PFSK-1 (cell line): ENCODE data around the gene C1QTNF9.

Source experiments
- POLR2AphosphoS5 ChIP-seq: IDR thresholded peaks from 2 replicates; pipeline ENCODE4 v1.6.1; 2012; ENCODE audit warnings: low read depth, mild to moderate bottlenecking, control low read depth, low read length, moderate library complexity
- REST ChIP-seq, 2 experiments: IDR thresholded peaks; 2 replicates each; pipeline versions ENCODE4 v1.6.1 to v1.8.0; 2011 to 2012; ENCODE audit warnings: low read depth in 2 of 2, low read length in 2 of 2, control low read depth in 1 of 2, inconsistent platforms in 1 of 2, mild to moderate bottlenecking in 1 of 2, moderate library complexity in 1 of 2; ENCODE audit not compliant: insufficient read depth in 1 of 2

DNA sequence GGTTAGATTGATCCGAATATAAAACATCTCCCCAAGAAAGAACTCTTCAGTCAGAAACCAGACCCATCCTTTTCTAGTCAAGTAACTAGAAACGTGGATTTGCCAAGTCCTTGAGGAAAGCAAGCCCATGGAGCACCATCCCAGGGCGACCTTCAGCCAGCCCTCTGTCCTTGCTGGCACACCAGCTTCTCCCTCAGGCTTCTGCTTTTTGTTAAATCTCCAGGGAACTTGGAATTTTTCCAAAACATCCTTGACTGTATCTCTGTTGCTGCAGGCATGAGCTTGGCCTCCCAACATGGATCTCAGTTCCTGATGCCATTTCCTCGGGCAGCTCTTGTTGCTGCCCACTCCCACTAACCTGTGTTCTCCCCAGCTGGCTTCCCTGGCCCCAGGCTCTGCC, 27.1 kb upstream of the C1QTNF9 start:
- TF ChIP-seq POLR2AphosphoS5 (no peak), REST (IDR thresholded peaks at IDR 0.05; ENCODE audit: insufficient read depth in 1 of 2, low read depth in 2 of 2, low read length in 2 of 2) (no peak)
